ELR (cell line): ENCODE data around the gene THTPA.
"Not testable (repeated sequence)": the region's sequence is repeated elsewhere in the genome, so short reads cannot be mapped to it uniquely, and the experiment has no call there.

ENCODE experiments used
- DNase-seq: peaks from one replicate; pipeline ENCODE4 v3.0.0-alpha.2; 2015; ENCODE audit warnings: low read depth

The THTPA gene

DNA sequence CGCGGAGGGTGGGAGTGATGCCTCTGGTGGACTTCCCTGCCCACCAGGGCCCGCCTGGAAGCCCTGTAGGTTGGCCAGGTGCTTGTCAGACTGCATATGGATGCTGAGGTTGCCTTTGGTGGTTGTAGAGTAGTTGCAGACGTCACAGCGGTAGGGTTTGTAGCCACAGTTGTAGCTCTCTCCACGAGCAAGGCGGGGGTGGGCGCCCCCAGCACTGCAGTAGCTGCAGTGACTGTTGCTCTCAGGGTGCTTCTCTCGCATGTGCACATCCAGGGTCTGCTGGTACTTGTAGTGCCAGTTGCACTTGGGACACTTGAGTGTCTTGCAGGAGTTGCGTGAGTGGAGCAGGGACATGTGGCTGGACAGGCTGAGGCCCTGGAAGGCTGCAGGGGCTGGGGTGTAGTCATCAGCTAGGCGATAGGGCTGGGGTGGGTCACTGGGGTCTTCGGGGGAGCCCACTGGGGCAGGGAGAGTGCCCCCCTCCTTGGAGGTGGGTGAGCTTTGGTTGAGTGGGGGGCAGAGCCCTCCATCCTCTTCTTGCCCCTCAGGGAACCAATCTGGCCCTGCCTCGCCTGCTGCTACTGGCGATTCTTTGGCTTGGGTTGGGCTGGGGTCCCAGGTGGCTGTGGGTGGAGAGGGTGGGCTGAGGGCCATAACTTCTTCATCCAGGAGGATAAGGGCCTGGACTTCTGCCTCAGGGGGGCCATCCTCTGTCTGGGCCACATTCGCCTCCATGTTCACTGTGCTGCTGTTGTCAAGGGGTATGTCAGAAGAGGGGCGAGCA lies 22.2 kb upstream of the THTPA start:
- no peak for DNase-seq

DNA sequence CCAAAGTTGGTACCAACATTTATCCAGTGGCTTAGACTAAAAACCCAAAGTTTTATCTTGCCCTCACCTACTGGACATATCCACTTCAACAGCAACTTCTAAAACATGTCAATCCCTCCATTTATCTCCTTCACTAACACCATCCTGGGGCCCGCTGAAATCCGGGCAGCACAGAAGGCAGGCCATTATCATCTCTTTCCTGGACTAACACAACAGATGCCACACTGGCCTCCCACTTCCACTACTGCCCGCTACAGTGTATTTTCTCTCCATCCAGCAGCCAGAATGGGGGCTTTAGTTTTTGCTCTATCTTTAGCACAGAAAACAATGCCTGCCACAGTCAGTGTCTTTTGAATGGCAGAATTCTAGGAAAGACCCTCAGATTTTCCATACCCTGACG lies 20.1 kb upstream of the THTPA start:
- no peak for DNase-seq

DNA sequence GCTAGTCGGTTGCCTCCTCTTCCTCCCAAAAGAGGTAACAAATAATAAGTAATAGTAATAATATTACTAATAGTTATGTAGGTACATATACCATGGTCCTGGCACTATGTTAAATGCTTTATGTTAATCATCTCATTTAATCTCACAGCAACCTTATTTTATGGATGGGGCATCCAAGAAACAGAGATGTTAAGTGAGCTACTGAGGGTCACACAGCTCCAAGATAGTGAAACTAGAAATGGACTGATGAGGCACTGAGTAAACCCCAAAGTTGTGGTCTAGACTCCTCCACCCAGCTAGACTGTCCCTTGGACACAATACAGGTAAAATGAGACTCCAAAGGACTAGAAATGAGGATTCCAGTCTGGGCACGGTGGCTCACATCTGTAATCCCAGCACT lies 19.6 kb upstream of the THTPA start:
- DNase-seq: no peak

DNA sequence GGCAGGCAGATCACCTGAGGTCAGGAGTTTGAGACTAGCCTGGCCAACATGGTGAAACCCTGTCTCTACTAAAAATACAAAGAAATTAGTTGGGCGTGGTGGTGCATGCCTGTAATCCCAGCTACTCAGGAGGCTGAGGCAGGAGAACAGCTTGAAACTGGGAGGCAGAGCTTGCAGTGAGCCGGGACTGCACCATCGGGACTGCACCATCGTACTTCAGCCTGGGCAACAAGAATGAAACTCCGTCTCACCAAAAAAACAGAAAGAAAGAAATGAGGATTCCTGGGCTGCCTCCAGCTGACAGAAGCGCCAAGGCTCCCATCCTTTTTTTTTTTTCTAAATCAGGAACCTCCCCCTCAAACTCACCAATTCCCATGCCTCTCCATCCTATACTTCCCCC lies 19.2 kb upstream of the THTPA start:
- not testable (repeated sequence) for DNase-seq

DNA sequence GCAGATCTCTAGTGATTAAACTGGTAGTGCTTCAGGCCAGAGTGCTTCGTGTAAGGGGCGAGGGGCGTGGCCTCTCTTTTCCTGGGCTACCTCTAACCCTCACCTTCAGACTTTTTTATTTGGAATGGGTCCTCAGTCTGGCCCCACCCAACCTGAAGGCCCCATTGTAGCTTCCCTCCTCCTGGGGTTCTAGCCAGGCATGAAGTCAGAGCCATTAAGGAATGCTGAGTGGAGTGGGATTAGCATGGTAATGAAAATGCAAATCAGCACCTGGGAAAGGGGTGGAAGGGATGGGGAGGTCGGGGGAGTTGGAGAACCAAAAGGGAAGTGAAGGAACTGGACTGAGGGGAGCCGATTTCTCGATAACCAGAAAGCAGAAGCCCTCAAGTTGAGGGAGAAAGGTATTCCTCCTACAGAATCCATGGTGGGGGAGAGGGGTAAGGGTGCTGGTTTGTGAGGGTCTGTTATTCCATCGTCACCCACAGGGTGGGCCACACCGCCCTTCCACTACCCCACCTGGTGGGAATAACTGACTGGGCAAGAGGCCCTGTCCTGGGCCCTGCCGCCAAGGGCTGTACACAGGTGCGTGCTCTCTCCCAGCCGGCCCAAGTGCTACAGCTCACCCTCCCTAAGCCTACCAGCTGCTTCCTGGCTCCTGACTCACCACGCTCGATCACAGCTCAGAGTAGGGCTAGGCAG lies 18.6 kb upstream of the THTPA start:
- peak; percentile 49 for DNase-seq

DNA sequence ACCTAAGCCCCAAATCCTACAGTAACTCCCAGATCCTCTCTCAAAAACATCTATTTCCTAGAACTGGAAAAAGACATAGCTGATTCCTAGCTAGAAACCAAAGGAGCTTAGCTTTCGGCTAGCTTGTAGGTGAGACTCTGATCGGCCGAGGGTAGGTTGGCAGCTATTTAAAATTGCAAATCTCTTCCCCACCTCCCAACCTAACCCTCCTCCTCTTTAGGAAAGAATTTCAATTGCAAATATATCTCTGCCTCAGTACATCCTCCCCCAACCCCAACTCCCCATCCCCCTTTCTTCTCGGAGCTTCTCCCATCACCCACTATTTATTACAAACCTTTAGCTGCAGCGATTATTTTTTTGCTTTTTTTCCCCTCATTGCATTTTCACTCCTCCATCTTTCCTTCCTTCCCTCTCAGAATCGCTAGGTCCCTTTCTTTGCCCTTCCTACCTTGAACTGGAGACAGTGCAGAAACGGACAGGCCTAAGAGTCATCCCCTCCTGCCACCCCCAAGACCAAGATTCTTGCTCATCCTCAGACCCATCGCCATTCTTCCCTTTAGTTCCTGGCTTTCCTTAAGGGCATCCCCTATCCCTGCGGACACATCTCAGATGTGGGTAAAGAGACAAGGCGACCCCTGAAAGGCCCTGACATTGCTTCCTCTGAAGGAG lies 17.9 kb upstream of the THTPA start:
- no peak for DNase-seq

DNA sequence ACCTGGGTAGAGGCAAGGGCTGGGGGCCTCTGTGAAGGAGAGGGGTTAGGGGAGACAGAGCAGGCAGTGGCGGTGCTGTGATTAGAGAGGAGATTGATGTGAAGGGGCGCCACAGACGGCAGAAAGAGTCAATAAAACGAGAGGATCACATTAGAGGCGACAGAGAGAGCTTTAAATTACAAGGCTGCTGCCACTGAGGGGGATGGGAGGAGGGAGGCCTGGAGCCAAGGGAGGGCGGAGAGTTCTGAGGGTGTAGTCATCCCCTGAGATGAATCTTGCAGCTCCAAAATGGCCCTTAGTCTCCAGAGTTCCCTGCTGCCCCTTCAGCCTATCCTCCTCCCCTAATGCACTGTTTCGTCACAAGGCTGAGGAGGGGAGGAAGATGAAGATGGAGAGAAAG lies 17.3 kb upstream of the THTPA start:
- DNase-seq: no peak

DNA sequence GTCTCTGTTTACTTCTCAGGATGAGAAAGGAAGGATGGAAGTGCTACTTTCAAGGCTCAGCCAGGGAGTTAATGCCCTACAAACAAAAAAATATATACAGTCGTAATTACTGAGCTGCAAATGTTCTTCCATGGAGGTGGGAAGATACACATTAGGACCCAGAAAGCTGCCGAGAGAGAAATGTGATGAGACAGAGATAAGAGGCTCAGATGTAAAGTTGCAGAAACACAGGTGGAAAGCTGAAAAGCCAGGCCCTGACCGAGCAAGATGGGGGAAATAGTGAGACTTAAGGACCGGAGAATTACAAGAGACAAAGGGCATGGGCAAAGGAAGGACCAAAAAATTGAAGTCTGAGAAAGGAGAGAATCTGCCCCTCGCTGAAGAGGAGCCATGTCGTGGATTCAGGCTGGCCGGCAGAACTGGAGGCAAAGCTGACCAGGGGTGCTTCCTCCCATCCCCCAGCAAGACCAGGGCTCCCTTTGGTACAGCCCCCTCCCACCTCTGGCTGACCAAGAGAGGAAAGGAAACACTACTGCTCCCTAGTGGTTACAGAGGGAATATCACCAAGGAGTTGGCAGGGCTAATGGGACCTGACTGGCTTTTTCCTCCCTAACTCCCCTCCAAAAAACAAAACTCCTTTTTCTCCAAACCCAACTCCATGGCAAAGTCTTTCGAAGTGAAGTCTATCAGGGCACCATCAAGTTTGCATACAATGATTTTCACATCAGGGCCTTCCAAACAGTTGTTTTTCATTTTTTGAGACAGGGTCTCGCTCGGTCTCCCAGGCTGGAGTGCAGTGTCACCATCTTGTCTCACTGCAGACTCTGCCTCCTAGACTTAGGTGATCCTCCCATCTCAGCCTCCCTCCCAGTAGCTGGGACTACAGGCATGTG lies 16.6 kb upstream of the THTPA start:
- peak; percentile 54 for DNase-seq

DNA sequence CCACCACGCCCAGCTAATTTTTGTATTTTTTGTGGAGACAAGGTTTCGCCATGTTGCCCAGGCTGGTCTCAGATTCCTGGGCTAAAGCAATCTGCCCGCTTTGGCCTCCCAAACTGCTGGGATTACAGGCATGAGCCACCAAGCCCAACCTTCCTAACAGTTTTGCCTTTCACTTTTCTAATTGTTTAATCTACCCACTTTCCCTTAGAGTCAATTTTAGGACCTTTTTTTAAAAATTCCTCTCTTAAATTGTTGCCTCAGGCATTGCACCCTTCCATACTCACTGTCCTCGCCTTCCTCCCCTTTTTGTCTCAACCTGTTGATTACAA lies 16.0 kb upstream of the THTPA start:
- DNase-seq: no peak

DNA sequence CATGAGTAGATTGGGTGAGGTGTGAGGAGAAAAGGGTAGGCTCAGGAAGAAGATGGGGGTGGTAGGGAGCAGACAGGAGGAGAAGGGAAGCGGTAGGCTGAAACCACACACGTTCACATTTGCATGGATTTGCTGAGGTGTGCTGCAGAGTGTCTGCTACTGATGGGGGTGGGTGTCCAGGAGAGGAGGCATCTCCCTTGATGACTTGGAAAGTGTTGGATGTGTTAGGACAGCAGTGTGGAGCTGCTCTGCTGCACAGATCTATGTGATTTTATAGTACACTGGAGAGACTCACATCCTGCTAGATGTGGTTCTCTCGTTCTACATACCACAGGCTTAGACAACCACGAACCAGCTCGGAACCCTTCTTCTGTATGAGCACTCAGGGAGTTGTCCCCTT lies 13.8 kb upstream of the THTPA start:
- no peak for DNase-seq

DNA sequence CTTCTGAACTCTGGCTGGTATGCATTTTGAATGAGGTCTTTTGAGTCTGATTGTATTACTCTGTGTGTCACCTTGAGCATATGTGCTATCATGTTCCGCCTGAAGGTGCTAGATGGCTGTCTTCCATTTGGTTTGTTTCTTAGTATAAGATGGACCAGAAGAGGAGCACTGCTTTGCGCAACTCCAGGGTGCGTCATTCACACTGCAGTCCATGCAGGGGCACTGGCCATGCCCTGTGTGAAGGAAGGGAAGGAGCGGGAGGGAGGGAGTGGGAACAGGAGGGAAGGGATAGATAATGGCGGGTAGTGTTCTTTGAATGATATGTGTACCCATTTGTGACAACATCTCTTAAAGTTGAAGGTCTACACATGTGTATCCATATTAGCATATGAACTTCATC lies 12.7 kb upstream of the THTPA start:
- DNase-seq: no peak

DNA sequence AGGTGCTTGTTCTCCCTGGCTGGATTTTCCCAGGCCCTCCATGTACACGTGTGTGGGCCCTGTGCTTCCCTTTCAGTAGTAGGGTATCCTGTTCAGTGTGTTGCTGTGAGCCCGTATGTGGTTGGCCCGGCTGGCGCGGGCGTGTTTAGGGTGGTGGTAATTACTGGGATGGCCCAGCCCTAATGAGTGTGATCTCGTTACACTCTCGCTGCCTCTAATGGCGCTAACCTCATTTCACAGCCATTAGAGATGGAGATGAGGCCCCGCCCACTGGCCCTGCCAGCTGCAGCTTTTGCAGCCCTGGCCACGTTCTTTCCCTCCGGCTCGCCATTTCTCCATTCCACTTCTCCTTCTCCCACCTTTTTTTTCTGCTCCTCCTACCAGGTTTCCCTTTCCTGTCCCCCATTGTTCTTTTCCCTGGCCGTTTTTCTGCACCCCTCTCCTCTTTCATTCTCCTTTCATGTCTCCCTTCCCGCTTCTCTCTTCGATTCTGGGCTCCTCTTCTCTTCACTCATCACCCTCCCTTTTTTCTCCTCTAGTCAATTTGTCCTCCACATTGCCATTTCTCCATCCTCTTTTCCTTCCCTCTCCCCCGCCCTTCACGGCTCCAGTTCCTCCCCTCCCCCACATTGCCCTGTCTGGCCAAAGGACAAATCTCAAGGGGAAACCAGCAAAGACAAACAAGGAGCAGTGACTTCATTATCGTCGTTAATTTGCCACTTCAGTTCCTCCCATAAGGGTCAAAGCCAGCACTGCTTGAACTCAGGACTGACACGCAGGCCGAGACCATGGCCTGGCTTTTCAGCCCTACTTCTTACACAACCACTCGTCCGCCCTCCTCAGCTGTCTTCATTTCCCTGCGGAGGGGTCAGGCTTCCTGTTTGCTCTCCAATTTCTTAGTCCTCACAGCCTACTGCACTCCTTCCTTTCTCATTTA lies 11.3 kb upstream of the THTPA start:
- no peak for DNase-seq

DNA sequence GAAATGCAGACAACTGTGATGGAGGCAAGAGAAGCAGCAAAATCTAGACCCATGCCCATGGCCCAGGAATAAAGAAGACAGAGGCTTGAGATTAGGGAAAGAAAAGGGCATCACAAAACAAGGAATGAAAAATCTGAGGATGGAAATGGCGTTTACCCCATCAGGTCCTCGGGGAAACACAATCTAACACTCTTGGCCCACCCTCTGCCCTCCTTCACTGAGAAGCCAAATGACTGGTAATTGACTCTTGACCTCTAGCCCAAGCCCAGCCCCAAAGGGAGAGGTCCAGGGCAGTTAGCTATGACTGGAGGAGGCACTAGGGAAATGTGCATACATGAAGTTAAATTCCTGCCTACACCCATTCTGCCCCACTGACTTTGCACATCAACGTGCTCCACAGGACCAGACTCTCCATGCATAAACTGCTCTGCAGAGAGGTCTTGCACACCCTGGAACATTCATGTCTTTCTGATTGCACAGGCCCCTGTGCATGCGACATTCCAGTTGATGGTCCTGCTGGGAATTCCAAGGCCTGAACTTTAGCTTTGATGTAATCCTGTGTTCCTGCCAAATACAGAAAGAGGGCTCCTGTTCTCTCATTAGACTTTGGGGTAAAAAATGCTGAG lies 10.2 kb upstream of the THTPA start:
- no peak for DNase-seq

DNA sequence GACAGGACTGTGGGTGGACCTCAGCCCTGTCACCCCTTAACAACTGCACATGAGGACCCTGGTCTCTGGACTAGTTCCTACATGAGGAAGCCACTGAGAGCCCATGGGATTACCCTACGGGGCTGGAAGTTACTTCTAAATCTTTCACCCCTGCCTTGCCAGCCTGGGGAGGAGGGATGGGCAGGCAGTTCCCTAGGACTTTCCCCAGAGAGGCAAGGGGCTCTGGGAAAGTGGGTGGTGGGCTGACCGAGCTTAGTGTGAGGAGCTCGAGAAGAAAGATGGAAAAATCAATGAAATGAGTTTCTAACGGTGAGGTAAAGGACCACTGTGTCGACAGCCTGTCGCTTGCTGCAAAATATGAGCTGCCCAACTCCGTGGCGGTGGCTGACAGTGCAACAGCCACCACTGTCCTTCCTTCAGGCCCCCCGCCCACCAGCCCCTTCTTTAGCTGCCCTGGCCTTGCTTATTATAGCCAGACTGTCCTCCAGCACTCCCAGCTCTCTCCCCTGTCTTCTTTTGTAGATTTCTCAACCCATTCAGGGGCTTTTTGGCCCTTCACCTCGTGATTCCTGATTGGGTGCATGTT lies 9.5 kb upstream of the THTPA start:
- DNase-seq: no peak

DNA sequence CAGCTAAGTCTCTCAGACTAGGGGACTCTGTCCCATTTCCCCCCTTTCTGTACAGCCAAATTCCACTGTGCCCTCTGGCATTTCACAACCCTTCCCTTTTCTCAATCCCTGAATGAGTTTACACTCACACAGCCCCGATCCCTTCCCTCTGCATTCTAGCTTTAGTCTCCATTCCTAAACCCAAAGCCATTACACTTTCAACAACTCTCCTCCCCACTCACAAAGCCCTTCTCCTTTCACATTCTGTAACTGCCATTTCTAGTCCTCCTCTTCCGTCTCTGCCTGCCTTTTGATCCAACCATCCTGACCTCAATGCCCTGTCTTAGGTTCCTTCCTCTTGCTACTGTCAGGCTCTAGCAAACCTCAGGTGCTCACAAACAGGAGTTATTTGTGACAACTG lies 8.1 kb upstream of the THTPA start:
- DNase-seq: no peak

DNA sequence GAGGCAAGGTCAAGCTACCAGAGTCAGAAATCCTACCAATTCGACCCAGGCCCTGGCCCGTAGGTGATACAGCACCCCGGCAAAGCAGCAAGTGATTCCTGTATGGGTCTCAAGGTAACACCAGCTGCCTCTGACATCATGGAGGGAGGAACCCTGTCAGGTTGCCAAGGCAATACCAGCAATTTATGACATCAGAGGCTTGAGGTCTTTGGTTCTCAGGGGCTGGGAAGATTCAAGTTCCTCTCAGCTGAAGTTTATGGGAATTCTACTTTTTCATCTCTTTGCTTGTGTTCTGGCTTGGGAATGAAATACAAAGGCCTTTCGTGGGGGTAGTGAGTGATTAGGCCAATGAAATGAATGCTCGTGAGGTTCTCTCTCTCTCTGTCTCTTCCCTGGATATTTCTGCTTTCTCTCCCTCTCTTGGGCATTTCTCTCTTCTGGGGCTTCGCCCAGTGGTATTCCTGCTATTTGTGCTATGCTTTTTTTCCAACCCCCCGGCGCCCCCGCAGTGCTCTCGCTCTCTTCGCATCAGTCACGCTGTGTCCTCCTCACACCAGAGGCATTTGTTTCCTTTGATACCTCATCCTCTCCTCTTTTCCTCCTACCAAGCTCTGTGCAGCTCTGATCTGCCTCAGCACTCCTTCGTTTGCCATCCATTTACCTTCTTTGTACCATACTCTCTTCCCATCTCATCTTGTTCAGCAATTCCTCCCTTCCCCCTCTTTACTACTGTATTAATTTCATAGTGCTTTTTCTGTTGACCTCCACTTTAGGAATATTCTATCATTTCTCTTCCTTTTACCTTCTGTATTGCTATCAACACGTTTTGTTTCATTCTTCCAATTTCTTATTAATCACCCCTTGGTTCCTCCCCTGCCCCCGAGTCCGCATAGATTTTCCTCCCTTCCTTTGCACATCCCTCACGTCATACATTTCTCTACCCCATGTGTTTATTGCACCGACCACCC lies 7.4 kb upstream of the THTPA start:
- DNase-seq: no peak

DNA sequence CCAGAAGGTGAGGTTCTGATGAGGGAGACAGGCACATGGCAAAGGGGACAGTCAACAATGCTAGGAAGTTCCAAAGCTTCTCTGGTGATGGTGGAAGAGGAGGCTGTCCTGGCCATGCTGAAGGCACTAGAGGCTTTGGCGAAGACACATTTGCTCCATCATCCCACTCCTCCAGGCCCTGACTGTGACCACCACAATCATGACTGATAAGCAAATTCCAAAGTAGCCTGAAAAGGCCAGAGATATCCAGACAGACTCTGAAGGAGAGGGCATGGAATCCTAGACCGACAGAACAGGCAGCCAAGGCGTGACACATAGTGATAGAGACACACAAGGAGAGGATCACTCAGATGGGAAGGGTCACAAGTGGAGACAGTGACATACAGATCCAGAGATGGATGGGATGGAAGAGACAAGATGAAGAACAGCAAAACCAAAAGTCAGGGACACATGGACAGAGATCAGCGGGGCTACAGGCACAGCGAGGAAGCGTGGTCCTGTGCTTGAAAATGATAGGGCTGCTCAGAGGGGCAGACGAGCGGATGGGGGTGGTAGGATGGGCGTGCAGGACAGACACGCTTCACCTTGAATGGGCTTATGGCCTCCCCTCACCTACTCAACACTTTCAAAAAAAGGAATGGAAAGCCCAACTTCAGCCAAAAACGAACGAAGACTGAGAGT lies 5.8 kb upstream of the THTPA start:
- no peak for DNase-seq

DNA sequence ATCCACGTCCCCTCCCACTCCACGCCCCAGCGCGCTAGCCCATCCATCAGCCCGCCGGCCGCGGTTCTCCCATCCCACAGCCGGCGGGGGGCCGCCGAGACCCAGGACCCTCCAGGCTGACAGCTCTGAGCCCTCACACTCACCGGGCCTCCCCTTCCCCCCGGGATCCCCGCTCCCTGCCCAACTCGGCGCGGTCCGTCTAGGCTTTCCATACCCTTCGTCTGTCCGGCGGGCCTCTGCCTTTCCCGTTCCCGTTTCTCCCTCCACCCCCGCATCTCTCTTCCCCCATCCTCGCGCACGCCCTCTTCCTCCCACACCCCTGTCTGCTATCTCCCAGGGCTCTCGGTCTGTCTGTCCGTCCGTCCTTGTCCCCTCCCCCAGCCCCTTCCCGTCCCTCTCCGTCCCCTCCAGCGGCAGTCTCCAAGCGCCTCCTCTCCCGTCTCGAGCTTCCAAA lies 5.2 kb upstream of the THTPA start:
- DNase-seq: peak; percentile 36
